GM12875 (cell line): ENCODE data around the gene ZG16.
"Not testable (repeated sequence)": the region's sequence is repeated elsewhere in the genome, so short reads cannot be mapped to it uniquely, and the experiment has no call there.

ENCODE experiments used
- H3K4me3 ChIP-seq: one replicate; pipeline ENCODE4 v1.5.1; 2011; ENCODE audit warnings: low read depth, low read length, control low read depth
- TF ChIP-seq, protein P1 (sequence below): IDR thresholded peaks from 2 replicates; pipeline ENCODE4 v1.5.1; 2011; ENCODE audit warnings: low read depth, mild to moderate bottlenecking, control low read depth, inconsistent platforms, low read length, moderate library complexity, borderline replicate concordance; ENCODE audit not compliant: insufficient read depth

The ZG16 gene

DNA sequence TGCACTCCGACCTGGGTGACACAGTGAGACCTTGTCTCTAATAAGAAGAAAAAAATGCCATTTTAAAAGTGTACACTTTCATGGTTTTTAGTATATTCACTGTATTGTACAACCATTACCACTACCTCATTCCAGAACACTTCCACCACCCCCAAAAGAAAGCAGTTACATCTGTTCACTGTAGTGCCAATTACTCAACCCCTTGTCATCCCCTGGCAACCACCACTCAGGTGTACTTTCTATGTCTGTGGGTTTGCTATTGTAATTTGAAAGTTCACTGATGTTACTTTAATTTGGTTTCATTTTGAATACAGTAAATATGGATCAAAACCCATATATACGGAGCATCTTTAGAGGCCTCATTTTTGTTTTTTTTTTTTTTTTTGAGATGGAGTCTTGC, 6.1 kb downstream of the ZG16 start:
- TF ChIP-seq, protein P1, sequence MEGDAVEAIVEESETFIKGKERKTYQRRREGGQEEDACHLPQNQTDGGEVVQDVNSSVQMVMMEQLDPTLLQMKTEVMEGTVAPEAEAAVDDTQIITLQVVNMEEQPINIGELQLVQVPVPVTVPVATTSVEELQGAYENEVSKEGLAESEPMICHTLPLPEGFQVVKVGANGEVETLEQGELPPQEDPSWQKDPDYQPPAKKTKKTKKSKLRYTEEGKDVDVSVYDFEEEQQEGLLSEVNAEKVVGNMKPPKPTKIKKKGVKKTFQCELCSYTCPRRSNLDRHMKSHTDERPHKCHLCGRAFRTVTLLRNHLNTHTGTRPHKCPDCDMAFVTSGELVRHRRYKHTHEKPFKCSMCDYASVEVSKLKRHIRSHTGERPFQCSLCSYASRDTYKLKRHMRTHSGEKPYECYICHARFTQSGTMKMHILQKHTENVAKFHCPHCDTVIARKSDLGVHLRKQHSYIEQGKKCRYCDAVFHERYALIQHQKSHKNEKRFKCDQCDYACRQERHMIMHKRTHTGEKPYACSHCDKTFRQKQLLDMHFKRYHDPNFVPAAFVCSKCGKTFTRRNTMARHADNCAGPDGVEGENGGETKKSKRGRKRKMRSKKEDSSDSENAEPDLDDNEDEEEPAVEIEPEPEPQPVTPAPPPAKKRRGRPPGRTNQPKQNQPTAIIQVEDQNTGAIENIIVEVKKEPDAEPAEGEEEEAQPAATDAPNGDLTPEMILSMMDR, result no peak
- H3K4me3 ChIP-seq, result no peak overlapping the region

DNA sequence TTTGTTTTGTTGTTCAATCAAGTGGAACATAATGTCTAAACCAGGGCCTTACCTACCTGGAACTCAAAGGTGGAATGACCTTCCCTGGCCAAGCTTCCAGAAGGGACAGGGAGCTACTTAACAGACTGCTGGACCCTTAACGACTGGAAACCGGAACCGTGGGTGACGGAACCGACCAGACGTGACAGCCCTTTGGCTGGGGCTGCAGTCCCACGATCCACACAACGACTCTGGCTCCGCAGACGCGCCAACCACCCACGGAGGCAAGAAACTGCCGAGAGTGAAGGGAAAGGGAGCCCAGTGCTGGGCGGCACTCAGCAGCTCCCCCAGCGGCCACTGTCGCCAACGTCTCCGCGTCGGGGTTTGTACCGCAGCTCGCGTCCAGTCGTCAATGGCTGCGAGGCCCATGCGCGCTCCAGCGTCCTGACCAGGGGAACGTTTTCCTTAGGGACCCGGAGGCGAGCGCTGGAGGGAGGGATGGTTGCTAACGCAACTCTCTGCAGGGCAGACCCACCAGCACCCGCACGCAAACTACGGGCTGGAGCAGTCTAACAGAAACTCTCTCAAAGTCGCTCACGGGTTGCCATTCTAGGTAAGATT, 6.9 kb downstream of the ZG16 start:
- H3K4me3 ChIP-seq, result no peak overlapping the region
- TF ChIP-seq, protein P1, result peak; percentile 97

DNA sequence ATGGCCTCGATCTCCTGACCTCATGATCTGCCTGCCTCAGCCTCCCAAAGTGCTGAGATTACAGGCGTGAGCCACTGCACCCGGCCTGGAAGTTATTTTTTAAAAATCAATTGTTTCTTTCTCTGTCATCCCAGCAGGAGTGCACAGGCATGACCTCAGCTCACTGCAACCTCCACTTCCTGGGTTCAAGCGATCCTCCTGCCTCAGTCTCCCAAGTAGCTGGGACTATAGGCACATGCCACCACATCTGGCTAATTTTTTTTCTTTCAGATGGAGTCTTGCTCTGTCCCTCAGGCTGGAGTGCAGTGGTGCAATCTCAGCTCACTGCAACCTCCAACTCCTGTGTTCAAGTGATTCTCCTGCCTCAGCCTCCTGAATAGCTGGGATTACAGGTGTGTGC, 9.1 kb downstream of the ZG16 start:
- H3K4me3 ChIP-seq, result not testable (repeated sequence)

DNA sequence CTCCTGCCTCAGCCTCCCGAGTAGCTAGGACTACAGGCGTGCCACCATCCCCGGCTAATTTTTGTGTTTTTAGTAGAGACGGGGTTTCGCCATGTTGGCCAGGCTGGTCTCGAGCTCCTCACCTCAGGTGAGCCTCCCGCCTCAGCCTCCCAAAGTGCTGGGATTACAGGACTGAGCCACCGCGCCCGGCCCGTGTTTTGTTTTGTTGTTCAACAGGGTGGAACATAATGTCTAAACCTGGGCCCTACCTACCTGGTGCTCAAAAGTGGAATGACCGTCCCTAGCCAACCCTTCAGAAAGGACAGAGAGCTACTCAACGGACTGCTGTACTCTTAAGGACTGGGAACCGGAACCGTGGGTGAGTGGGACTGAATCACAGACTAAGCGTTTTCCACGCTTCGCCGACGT, 11.7 kb downstream of the ZG16 start:
- peak overlapping the region; percentile 54 for H3K4me3 ChIP-seq

DNA sequence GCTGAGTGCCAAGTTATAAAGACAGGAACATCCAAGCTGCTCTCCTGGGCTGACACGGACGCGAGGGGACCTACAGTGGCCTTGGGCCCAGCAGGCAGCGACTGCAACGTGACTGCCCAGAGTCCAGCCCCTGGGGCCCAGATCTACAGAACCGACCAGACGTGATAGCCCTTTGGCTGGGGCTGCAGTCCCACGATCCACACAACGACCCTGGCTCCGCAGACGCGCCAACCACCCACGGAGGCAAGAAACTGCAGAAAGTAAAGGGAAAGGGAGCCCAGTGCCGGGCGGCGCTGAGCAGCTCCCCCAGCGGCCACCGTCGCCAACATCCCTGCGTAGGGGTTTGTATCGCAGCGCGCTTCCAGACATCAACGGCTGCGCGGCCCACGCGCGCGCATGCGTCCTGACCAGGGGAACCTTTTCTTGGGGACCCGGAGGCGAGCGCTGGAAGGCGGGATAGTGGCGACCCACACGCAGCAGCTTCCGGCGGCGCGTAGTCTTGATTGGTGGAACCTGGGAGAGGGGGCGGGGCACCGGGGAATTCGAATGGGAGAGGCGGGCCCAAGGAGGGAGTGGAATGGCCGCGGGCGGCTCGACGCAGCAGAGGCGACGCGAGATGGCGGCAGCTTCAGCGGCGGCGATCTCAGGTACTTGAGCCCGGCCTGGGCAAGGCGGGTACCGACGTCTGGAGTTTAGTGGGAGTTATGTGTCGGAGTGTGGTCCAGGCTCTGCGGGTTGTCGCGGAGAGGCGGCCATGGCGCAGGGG, 12.3 kb downstream of the ZG16 start, which contains the start of gene KIF22:
TSS of gene KIF22 (plus strand) at position 569 of the 766 bp plus-strand sequence. CDS start at position 578, 9 bp downstream.
- TF ChIP-seq, protein P1, result peak; percentile 94
- H3K4me3 ChIP-seq, result peak within 1 kb of the TSS; percentile 88

More for the DNA sequence above, 11.7 kb downstream of the ZG16 start:
- TF ChIP-seq, protein P1, result no peak

DNA sequence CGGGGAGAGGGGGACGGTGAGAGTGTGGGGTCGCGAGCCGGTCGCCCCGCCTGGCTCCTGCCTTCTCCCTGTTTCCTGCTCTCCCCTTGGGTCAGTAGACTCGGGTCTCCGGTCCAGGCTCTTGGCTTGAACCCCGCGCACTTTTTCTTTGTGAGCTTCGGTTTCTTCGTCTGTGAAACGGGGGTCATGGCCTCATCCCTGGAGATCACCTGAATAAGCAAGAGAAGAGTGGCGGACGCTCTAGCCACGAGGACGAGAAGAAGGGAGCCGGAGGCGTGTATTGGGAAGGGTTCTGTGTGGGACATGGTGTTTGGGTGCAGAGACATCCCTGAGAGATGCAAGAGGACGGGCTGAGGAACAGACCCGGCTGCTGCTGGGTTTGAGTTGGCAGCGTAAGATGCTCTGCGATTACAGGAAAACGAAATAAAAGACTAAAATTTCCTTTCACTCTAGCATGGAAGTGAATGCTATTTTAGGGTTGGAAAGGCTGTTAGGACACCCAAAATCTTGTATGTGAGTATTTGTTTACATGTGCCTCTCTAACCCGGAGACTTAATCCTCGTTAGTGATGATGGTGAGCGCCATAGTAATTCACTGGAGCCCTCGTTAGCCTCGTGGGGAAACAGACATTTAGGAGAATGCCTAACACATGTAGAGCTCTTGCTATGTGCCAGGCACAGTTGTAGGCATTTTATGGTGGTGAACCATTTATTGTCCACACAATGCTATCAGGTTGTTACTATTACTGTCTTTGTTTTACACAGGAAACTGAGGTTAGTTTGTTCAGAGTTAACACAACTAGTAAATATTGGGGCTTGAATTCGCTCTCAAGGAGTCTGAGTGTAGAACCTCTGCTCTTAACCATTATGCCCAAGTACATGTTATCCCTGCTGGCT, 13.1 kb downstream of the ZG16 start:
- TF ChIP-seq, protein P1, result no peak
- peak overlapping the region; percentile 88 for H3K4me3 ChIP-seq
